ENCODE results near the gene CADPS.

- TF ChIP-seq POLR2A (IDR thresholded peaks at IDR 0.05) (no peak), CTCF (IDR thresholded peaks at IDR 0.05) (no peak)
These were observed 139.7 kb downstream of the CADPS start for GRCh38 chr3:62735510-62735909.
